Measurements from ENCODE around the gene GRK4. TPM values are rescaled to one million over a fixed set of nuclear protein-coding genes. Genes with fewer than 3 reads are reported as not detected.

GRK4 gene
- total RNA-seq, 1 experiment from 2014 or later: 4.5 TPM

Other genes starting within 250 kb of the GRK4 start
- gene TNIP2, start 207.2 kb upstream of the GRK4 start, total RNA-seq (2022): 40.5 and 46.1 TPM in 2 replicates
- gene SH3BP2, start 170.5 kb upstream of the GRK4 start, total RNA-seq (2022): 48.4 and 57.9 TPM in 2 replicates
- 131 and 161 TPM in 2 replicates for gene ADD1, start 119.7 kb upstream of the GRK4 start, total RNA-seq (2022)
- 44.0 and 65.6 TPM in 2 replicates for gene NOP14, start 165 bp upstream of the GRK4 start, total RNA-seq (2022)
- gene HTT-AS, start 111.0 kb downstream of the GRK4 start, total RNA-seq (2022): not detected in 2 replicates
- 47.4 and 54.4 TPM in 2 replicates for gene HTT, start 111.1 kb downstream of the GRK4 start, total RNA-seq (2022)

Data from MCF 10A (cell line).